Panc1 (cell line): ENCODE measurements around the gene MEIS1. TPM values are rescaled to one million over a fixed set of nuclear protein-coding genes. Genes with fewer than 3 reads are reported as not detected.
A peak's percentile ranks its signal among the peaks of the same experiment; 100 is the strongest.

Experiments
- ATAC-seq: fragments of 200-7000 bp; cut with Tn5 transposase; 2 replicates; pipeline ENCODE4 v1.9.1; 2020; ENCODE audit warnings: mild to moderate bottlenecking, moderate library complexity
- BruUV-seq: library from RNA; stranded (reverse); fragments of 400-500 nt; replicated peaks from 2 replicates; lab custom pipeline; 2021; lab: Mats Ljungman, UMichigan
- CTCF ChIA-PET: fragments of 300-600 bp; sonication (Branson Sonifier 250); formaldehyde crosslinking; loops from one replicate; lab custom pipeline; 2022; ENCODE audit warnings: antibody characterized with exemption; lab: Charles Lee
- POLR2A ChIA-PET: fragments of 300-600 bp; sonication (Branson Sonifier 250); formaldehyde crosslinking; loops from one replicate; lab custom pipeline; 2022; ENCODE audit warnings: antibody characterized with exemption; lab: Charles Lee
- DNase-seq: peaks from one replicate; pipeline ENCODE4 v3.0.0-alpha.2; 2010; ENCODE audit warnings: low read depth, low spot score
- H3K27ac ChIP-seq: 2 replicates; pipeline ENCODE4 v1.5.1; 2011; ENCODE audit warnings: mild to moderate bottlenecking, low read length, inconsistent platforms
- H3K27me3 ChIP-seq: fragments of 200-500 bp; sonication (Bioruptor generic); 2 replicates; pipeline ENCODE4 v1.6.0; 2014; ENCODE audit warnings: low read length, inconsistent platforms; ENCODE audit not compliant: control insufficient read depth, insufficient read depth
- H3K36me3 ChIP-seq: fragments of 200-500 bp; sonication (Bioruptor generic); 2 replicates; pipeline ENCODE4 v1.5.1; 2014; ENCODE audit warnings: inconsistent platforms, mild to moderate bottlenecking, low read length, moderate library complexity; ENCODE audit not compliant: control insufficient read depth, insufficient read depth
- H3K4me1 ChIP-seq: 2 replicates; pipeline ENCODE4 v1.5.1; 2011; ENCODE audit warnings: inconsistent platforms, mild to moderate bottlenecking, low read length, moderate library complexity; ENCODE audit not compliant: control insufficient read depth, insufficient read depth
- H3K4me3 ChIP-seq, 2 experiments: 2 replicates each; pipeline ENCODE4 v1.5.1; 2011 to 2012; ENCODE audit warnings: low read depth in 2 of 2, low read length in 2 of 2, mild to moderate bottlenecking in 2 of 2, inconsistent platforms in 1 of 2, moderate library complexity in 1 of 2
- H3K9me3 ChIP-seq: fragments of 200-500 bp; sonication (Bioruptor generic); 2 replicates; pipeline ENCODE4 v1.5.1; 2014; ENCODE audit warnings: low read depth, mild to moderate bottlenecking, inconsistent platforms, low read length, moderate library complexity; ENCODE audit not compliant: control insufficient read depth, insufficient read depth
- POLR2AphosphoS5 ChIP-seq: IDR thresholded peaks from 2 replicates; pipeline ENCODE4 v1.6.1; 2012; ENCODE audit warnings: mild to moderate bottlenecking, low read depth, low read length, moderate library complexity
- SIN3A ChIP-seq: IDR thresholded peaks from 2 replicates; pipeline ENCODE4 v1.6.1; 2012; ENCODE audit warnings: low read depth, mild to moderate bottlenecking, low read length, moderate library complexity, borderline replicate concordance; ENCODE audit not compliant: insufficient read depth
- TCF7L2 ChIP-seq: IDR thresholded peaks from 2 replicates; pipeline ENCODE4 v1.6.1; 2011; ENCODE audit warnings: mild to moderate bottlenecking, low read depth, low read length, inconsistent platforms
- in situ Hi-C: cut with HindIII; loops from 2 replicates; pipeline ENCODE4 v1.10.0; 2016; ENCODE audit warnings: low sequenced_read_pairs, low pct_unique_long_range_greater_than_20kb
- intact Hi-C: fragments of 100-400 bp; cut with micrococcal nuclease; formaldehyde crosslinking; loops from one replicate; pipeline ENCODE4 v1.10.0; 2022; ENCODE audit not compliant: unreplicated experiment
- total RNA-seq: library from RNA; stranded (reverse); gene quantifications from one replicate; pipeline ENCODE4 v1.2.1, GENCODE V29; 2021; ENCODE audit not compliant: unreplicated experiment
- TF ChIP-seq, protein P1 (sequence below): fragments of 450-650 bp; IDR thresholded peaks from 2 replicates; pipeline ENCODE4 v1.5.1; 2017; ENCODE audit warnings: mild to moderate bottlenecking
- TF ChIP-seq, protein P2 (sequence below), 2 experiments: IDR thresholded peaks; 2 replicates each; pipeline ENCODE4 v1.6.1; 2011 to 2012; ENCODE audit warnings: low read depth in 2 of 2, control low read depth in 1 of 2, low read length in 1 of 2, mild to moderate bottlenecking in 1 of 2, moderate library complexity in 1 of 2; ENCODE audit not compliant: insufficient read depth in 1 of 2

Gene MEIS1
- total RNA-seq, 1 experiment from 2014 or later = 2.0 TPM

DNA sequence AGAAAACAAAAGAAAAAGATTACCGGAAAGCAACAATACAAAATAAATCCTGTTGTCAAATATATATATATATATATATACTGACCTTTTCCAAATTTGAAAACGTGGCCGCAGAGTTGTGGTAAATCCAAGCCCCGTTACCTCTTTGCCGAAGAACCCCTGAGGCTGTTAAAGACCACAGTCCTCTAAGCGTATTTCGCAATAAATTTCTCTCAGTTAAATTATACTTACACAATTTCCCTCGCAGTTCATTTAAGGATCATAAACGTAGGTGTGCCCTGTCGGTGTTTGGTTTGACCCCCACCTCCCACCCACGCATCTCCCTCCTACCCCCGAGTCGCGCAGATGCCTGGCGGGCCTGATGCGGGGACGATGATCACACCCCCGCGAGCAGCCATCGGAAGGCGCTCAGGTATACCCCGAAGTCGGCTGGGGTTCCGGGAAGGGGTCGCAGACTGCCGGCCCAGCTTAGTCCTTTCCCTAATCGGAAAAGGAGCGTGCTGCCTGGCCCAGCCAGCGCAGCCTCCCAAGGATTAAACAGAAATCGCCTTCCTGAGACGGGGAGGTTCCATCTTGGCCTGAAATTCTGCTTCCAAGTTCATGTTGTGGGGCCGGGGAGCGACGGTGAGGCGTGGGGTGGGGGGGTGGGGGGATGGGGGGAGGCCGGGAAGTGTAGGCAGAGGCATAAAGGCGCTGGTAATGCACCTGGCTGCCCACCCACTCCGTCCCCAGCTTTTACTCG lies 2.9 kb upstream of the MEIS1 start:
- no peaks in the 10 kb centered on the region for H3K9me3 ChIP-seq
- no peak for DNase-seq
- H3K27ac ChIP-seq = no peak overlapping the region
- POLR2A ChIA-PET = no interaction called here
- no peak for ATAC-seq
- BruUV-seq = no TSS peak
- no peaks in the 10 kb centered on the region for H3K36me3 ChIP-seq
- CTCF ChIA-PET = interaction anchor here (0.6 kb wide), 2 partner anchors 993 to 1030 kb away, joined by 3 to 17 read pairs; no protein-coding TSS in a partner anchor
- intact Hi-C loops = loop anchor here (5.0 kb wide), 1 partner anchor 1600 kb away; no protein-coding TSS in a partner anchor
- no peaks in the 10 kb centered on the region; the same call in none of the 2 replicates for H3K4me1 ChIP-seq
- in situ Hi-C loops = no loop called here
- TF ChIP-seq, protein P1, sequence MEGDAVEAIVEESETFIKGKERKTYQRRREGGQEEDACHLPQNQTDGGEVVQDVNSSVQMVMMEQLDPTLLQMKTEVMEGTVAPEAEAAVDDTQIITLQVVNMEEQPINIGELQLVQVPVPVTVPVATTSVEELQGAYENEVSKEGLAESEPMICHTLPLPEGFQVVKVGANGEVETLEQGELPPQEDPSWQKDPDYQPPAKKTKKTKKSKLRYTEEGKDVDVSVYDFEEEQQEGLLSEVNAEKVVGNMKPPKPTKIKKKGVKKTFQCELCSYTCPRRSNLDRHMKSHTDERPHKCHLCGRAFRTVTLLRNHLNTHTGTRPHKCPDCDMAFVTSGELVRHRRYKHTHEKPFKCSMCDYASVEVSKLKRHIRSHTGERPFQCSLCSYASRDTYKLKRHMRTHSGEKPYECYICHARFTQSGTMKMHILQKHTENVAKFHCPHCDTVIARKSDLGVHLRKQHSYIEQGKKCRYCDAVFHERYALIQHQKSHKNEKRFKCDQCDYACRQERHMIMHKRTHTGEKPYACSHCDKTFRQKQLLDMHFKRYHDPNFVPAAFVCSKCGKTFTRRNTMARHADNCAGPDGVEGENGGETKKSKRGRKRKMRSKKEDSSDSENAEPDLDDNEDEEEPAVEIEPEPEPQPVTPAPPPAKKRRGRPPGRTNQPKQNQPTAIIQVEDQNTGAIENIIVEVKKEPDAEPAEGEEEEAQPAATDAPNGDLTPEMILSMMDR = no peak
- TF ChIP-seq TCF7L2 (no peak), SIN3A (no peak), POLR2AphosphoS5 (no peak)
- TF ChIP-seq, protein P2, sequence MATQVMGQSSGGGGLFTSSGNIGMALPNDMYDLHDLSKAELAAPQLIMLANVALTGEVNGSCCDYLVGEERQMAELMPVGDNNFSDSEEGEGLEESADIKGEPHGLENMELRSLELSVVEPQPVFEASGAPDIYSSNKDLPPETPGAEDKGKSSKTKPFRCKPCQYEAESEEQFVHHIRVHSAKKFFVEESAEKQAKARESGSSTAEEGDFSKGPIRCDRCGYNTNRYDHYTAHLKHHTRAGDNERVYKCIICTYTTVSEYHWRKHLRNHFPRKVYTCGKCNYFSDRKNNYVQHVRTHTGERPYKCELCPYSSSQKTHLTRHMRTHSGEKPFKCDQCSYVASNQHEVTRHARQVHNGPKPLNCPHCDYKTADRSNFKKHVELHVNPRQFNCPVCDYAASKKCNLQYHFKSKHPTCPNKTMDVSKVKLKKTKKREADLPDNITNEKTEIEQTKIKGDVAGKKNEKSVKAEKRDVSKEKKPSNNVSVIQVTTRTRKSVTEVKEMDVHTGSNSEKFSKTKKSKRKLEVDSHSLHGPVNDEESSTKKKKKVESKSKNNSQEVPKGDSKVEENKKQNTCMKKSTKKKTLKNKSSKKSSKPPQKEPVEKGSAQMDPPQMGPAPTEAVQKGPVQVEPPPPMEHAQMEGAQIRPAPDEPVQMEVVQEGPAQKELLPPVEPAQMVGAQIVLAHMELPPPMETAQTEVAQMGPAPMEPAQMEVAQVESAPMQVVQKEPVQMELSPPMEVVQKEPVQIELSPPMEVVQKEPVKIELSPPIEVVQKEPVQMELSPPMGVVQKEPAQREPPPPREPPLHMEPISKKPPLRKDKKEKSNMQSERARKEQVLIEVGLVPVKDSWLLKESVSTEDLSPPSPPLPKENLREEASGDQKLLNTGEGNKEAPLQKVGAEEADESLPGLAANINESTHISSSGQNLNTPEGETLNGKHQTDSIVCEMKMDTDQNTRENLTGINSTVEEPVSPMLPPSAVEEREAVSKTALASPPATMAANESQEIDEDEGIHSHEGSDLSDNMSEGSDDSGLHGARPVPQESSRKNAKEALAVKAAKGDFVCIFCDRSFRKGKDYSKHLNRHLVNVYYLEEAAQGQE (IDR thresholded peaks at IDR 0.05; ENCODE audit: insufficient read depth in 1 of 2, low read depth in 2 of 2, low read length in 1 of 2) = no peak
- peak overlapping the region in 1 of 2 experiments; percentile 71; a peak in 1 of 4 replicates for H3K4me3 ChIP-seq
- peaks cover 16% of the 10 kb centered on the region for H3K27me3 ChIP-seq

DNA sequence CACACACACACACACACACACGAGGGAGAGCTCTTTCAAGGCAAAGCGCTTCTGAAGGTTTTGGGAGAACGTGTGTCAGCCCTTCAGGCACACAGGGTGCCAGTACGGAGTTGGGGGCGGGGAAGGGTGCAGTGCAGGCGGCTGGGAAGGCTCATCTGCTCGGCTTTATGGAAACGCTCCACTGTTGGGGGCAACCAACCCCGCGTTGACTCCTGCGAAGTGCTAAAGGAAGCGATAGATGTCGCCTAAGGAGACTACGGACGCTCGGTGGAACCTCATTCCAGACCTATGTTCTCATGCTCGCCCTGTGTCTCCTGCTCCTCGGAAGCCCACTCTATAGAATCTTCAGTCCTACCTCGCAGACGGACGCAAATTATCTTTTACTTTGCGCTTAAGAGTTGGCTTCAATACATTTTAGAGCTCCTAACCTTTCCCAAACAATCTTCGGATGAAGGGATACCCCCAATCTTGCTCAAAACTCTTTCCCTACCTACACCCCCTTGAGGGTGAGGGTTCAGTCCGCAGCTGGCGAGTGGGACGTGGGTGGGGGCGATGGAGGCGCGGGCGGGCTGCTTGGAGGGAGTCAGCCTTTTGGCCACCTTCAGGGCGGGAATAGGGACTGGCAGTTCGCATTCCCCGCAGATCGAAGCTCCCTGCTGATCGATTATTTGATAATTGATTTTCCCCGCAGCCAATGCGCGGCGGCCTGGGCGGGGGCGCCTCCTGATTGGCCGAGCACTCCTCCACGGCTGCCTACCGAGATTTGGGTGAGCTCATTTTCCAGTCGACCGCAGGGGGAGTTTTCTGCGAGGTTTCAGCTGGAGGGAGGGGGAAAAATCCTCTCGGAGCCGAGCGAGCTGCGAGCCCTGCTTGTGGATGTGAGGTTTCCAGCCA lies 1.9 kb upstream of the MEIS1 start:
- ChIA-PET POLR2A (no interaction called here), CTCF (interaction anchor here (0.6 kb wide), 1 partner anchor 1029 kb away, joined by 17 read pairs; no protein-coding TSS in a partner anchor)
- TF ChIP-seq TCF7L2 (no peak; the same call in 1 of the 2 replicates), POLR2AphosphoS5 (no peak), SIN3A (no peak)
- TF ChIP-seq, protein P1 = no peak
- TF ChIP-seq, protein P2 (IDR thresholded peaks at IDR 0.05; ENCODE audit: insufficient read depth in 1 of 2, low read depth in 2 of 2, low read length in 1 of 2) = no peak
- in situ Hi-C loops = no loop called here
- peak overlapping the region; percentile 66 for H3K27ac ChIP-seq
- DNase-seq = peak; percentile 43
- H3K4me3 ChIP-seq = peak overlapping the region; percentile 71 to 83
- no peaks in the 10 kb centered on the region for H3K9me3 ChIP-seq
- no peaks in the 10 kb centered on the region for H3K36me3 ChIP-seq
- ATAC-seq = peak; percentile 86
- intact Hi-C loops = loop anchor here (5.0 kb wide), 1 partner anchor 1599 kb away; no protein-coding TSS in a partner anchor
- H3K27me3 ChIP-seq = peaks cover 8% of the 10 kb centered on the region
- BruUV-seq = no TSS peak
- no peaks in the 10 kb centered on the region; the same call in none of the 2 replicates for H3K4me1 ChIP-seq
